ENCODE results near the gene SPTAN1.

DNA sequence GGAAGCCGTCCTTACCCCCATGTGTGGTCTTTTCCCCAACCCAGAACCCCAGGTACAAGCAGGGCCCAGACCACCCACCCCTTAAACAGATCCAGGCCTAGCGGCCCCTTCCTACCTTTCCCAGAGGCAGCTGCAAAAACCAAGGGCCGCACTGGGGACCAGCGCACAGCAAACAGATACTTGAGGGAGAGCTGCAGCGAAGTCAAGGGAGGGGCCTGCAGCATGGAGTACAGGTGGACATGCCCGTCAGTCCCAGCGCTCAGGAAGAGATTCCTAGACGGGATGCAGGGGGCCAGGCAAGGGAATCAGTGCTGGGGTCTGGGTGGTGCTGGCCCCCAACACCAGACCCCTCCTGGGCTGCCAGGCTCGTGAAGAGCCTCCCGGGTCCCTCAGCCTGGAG is 81.7 kb downstream of the SPTAN1 start:
- TF ChIP-seq CTCF (IDR thresholded peaks at IDR 0.05) (no peak), EP300 (IDR thresholded peaks at IDR 0.05) (no peak)

All from gastroesophageal sphincter (tissue), 3 donors.